Erythroblast (primary cell): Measurements from ENCODE around the gene GNG14.

Experiments
- GATA1 ChIP-seq: IDR thresholded peaks from 2 replicates; pipeline ENCODE4 v1.6.1; 2011; ENCODE audit warnings: low read depth, mild to moderate bottlenecking, control low read depth, low read length, moderate library complexity
- POLR2A ChIP-seq: IDR thresholded peaks from 2 replicates; pipeline ENCODE4 v1.6.1; 2011; ENCODE audit warnings: mild to moderate bottlenecking, low read length

GRCh38 chr19:12727745-12728433 lies 40.1 kb downstream of the GNG14 start:
- no peak for TF ChIP-seq GATA1
- TF ChIP-seq POLR2A, result no peak
